ENCODE measurements around the gene CEMP1.
"Not testable (repeated sequence)": the region's sequence is repeated elsewhere in the genome, so short reads cannot be mapped to it uniquely, and the experiment has no call there.

CEMP1 gene, protein sequence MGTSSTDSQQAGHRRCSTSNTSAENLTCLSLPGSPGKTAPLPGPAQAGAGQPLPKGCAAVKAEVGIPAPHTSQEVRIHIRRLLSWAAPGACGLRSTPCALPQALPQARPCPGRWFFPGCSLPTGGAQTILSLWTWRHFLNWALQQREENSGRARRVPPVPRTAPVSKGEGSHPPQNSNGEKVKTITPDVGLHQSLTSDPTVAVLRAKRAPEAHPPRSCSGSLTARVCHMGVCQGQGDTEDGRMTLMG

DNA sequence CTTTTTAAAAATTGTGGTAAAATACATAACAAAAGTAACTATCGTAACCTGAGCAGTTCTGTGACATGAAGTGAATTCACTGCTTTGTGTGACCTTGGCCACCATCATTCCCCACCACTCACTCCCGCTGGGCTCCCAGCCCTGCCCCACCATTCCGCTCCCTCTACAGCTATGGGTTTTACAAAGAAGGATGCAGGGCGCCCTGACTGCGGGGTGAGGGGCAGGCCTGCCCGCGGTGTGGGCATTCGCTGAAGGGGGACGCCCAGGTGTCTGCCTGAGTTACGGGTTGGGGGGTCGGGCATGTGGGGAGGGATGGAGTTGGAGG is at the start of gene CEMP1:
TSS of gene CEMP1 (minus strand) at position 38 of the 325 bp plus-strand sequence. CDS start 335 bp downstream, outside the sequence.
- DNase-seq (ENCODE audit: low read depth, low spot score) = no peak

DNA sequence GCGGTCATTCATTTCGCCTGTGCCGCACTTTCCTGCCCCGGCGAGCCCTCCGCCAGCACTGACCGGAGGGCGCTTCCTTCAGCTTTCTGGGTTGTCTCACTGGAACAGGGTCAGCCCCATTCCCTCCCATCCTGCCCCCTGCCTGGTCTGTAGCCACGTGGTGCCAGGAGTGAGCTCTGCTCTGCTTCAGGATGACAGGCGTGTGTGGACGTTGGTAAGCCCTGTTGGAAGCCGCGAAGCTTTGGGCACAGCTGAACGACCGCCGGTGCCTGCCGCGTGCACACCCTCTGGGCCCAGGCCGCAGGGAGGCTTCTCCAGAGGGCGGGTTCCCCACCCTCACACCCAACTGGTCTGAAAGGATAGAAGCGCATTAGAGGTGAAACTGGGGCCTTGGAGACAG is 49.6 kb upstream of the CEMP1 start:
- DNase-seq (ENCODE audit: low read depth, low spot score) = not testable (repeated sequence)

DNA sequence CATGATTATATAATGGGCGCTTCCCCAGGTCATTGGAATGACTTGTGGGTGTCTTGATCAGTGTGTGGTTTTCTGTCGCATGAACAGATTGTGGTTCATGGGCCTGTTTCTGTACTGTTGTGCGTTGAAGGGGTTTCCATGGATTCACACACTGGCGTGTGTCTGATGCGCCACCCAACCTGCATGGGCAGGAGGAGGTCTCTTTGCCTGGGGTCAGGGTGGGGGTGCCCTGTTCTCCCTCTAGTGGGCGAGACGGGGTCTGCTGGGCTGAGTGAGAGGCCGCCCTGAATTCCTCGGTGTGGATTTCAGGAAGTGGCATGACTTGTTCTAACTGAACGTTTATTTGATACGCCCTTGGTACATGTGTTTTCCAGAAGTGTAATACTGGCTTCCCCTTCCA is 48.9 kb upstream of the CEMP1 start:
- DNase-seq (ENCODE audit: low read depth, low spot score) = peak; percentile 18

DNA sequence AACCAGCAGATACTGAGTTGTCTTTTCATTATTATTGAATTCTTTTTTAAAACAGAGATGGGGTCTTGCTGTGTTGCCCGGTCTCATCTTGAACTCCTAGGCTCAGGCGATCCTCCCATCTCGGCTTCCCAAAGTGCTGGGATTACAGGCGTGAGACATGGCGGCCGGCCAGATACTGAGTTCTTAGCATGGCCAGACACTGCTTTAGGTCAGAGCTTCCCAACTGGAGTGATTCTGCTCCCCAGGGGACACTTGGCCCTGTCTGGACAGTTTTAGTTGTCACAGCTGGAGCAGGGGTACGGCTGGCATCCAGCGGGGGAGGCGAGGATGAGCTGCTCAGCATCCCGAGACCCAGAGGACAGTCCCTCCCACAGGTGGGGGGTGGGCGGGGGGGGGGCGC is 47.7 kb upstream of the CEMP1 start:
- DNase-seq (ENCODE audit: low read depth, low spot score) = not testable (repeated sequence)

DNA sequence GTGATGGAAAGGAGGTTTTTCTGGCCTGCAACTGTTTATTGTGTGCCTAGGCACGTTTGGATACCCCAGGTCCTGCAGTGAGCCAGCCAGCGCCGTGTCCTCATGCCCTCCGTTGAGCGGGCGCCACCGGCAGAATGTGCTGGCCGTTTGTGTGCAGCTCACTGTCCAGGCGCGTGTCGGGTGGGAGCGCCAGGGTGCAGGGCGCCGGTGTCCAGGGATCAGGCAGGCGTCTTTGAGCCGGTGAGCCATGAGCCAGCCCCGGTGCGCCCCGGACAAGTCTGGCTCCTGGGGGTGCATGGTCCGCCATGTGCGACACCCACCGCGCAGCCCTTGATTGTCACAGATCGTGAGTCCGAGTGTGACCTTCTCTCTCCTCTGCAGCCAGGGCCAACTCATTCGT is 45.8 kb upstream of the CEMP1 start:
- DNase-seq (ENCODE audit: low read depth, low spot score) = not testable (repeated sequence)

DNA sequence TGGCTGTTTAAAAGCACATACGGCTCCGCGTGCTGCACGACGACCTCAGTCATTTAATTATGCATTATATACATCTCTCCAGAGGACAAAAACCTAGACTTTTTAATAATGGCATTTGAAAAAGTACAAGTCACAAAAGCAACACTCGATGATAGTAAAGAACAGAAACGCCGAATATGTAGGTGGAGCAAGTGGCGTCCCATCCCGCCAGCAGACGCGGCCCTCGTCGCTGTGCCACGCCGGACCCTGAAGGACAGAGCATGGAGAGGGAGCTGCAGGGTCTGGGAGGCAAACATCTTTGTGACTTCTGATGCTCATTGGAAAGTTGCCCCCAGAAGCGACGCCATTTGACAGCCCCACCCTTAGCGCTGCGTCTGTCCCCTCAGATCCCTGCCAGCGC is 44.6 kb upstream of the CEMP1 start:
- not testable (repeated sequence) for DNase-seq (ENCODE audit: low read depth, low spot score)

DNA sequence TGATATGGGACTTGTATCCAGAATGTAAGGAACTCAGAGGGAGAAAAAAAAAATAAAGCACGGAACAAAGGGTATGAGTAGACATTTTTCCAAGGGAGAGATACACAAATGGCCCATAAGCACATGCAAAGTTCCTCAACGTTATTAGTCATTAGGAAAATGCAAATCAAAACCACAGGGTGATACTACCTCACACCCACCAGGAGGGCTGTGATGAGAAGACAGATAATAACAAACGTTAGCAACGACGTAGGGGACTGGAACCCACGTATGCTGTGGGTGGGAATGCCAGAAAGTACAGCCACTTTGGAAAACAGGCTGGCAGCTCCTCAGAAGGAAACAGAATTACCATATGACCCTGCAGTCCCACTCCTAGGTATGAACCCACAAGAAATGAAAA is 41.5 kb upstream of the CEMP1 start:
- DNase-seq (ENCODE audit: low read depth, low spot score) = not testable (repeated sequence)

DNA sequence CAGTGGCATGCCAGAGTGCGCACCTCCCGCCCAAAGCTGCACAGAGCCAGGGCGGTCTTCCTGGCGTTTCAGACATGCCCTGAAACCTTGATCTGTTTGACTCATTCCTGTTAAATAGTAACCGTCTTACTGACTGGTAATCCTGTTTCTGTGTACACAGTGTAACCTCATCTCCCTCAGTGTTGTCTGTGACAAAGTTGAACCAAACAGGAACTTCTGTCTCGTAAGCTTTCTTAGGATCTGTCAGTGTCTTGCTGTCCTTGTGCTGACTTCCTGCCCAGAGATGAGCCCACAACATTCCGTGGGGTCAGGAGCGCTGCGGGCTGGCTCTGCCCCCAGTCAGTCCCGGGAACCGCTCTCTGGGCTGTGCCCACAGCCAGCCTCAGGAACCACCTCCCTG is 37.4 kb upstream of the CEMP1 start:
- DNase-seq (ENCODE audit: low read depth, low spot score) = not testable (repeated sequence)

DNA sequence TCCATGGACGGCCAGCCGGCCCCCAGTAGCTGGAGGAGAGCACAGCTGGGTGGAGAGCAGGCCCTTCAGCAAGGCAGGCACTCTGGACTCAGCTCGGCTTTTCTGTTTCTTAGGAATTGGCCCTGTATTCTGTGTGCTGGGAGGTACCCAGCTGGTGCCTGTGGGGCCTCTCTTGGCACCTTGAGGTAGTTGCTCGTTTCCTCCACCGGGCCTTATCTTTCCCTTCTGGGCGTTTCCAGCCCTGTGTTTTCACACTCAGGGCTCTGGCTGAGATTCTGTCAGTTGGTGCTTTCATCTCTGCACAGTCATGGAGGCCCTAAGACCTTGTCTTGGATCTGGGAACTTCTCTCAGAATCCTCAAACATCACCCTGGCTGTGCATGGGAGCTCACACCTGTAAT is 36.3 kb upstream of the CEMP1 start:
- DNase-seq (ENCODE audit: low read depth, low spot score) = not testable (repeated sequence)

DNA sequence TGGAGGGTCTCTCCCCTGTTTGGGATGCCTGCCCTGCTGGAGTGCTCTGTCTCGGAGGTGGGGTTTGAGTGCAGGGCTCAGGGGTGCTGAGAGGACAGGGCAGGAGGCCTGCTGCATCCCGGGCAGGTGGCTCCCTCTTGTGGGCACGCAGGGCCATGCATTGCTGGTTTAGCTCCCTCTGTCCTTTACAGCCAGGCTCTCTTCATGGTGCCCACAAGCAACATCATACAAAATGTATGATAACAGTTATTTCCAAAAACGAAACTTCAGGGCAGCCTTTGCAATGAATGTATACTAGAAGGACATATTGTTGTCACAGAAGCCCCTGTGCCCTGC is 29.6 kb upstream of the CEMP1 start:
- not testable (repeated sequence) for DNase-seq (ENCODE audit: low read depth, low spot score)

DNA sequence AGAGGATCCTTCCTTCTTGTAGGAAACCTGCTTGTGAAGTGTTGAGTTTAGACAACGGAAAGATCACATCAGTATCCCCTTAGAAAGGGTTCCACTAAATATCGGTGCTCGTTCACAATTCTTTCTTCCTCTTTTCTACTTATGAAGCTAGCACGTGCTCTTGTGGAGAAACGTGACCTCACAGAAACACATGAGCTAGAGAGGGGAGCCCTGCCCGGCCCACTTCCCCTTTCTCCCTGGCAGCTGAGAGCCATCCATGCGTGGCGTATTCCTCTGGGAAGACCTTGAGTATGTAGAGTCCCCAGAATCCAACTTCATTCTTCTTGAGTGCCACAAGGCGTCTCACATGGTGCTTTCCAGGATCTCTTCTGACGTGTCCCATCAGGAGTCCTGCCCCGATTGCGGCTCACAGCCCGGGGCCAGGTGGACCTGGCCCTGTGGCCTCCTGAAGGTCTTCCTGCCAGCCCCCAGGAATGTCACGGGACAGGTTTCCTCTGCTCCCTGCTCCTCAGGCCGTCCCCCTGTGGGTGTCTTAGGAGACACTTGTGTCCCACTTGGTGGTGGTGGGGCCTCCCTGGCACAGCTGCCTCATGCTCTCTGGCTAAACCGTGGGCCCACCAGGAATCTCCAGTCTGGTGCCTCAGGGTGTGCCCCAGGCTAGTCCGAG is 29.1 kb upstream of the CEMP1 start:
- DNase-seq (ENCODE audit: low read depth, low spot score) = not testable (repeated sequence)

DNA sequence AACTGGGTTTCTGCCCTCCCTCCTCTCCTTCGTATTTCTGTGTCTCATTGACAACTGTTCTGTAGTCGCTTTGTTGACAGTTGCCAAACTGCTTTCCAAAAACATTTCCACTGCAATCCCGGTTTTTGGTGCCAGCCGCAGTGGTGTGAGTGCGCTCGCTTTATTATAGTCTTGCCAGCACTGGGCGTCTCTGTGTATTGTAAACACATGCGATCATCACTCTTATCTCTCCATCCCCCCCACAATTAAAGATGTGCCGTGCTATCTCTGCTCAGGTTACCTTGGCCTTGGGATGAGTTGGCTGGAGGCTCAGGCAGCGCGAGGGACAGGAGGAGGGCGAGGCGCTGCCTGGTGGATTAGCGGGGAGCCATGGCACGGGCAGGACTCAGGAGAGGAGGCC is 25.9 kb upstream of the CEMP1 start:
- DNase-seq (ENCODE audit: low read depth, low spot score) = not testable (repeated sequence)

DNA sequence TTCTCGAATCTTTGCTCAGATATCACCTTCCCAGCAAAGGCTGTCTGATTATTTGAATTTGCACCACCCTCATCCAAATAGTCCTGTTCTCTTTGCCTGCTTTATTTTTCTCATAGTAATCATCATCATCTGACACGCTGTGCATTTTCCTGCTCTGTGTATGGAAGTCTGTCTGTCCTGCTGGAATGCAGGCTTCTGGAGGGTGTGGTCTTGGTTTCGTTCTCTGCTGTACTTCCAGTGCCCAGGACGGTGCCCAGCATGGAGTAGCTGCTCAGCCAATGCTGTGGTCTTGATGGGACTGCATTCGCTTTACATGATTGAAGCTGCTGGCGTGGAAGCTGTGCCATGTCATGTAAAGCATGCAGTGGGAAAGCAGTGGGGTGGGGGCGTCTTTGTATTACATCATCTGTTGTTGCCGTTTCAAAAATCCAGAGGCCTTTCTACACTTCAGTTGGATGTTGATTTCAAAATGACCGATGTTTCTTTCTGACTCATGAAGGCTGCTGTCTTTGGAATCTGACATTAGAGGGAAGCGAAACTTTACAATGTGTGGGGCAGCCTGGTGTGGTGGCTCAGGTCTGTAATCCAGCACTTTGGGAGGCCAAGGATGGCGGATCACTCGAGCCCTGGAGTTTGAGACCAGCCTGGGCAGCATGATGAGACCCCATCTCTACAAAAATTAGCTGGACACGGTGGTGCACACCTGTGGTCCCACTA is 23.7 kb upstream of the CEMP1 start:
- not testable (repeated sequence) for DNase-seq (ENCODE audit: low read depth, low spot score)

DNA sequence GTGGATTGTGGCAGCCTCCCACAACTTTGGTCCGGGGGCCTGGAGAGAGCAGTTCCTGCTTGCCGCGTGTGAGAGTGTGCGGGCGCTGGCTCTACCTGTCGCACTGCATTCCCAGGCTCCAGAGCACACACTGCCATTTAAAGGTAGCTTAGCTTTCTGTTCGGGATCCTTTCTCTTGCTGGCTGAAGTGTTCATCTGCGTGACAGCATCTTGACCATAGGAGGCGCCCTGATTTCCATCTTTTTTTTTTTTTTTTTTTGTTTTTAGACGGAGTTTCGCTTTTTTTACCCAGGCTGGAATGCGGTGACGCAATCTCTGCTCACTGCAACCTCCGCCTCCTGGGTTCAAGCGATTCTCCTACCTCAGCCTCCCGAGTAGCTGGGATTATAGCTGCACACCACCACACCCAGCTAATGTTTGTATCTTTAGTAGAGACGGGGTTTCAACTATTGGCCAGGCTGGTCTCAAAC is 20.2 kb upstream of the CEMP1 start:
- peak; percentile 84 for DNase-seq (ENCODE audit: low read depth, low spot score)

DNA sequence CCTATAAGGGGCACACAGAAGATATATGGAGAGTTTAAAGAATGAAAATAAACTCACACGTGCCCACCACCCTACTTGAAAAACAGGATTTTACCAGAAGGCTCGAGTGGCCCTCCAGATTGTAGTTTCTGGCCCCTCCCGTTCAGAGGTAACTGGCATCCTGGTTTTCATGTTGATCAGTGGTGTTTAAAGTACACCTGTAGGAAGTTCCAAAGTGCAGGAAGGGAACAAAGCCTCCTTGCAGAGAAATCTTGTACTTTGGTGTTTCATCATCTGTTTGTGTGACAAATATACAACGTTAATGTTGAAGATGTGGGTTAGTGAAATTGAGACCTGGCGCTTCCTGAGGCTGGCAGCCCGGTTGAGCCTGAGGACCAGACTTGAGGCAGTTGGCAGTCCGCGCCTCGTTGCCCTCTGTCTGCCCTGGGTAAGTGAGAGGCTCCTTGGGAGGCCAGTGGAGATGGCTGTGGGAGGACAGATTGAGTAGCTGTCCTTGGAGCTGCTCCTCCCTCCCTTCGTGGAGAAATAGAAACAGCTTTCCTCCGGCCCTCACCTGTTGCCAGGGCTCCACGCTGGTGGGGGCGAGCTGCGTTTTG is 19.2 kb upstream of the CEMP1 start:
- not testable (repeated sequence) for DNase-seq (ENCODE audit: low read depth, low spot score)

DNA sequence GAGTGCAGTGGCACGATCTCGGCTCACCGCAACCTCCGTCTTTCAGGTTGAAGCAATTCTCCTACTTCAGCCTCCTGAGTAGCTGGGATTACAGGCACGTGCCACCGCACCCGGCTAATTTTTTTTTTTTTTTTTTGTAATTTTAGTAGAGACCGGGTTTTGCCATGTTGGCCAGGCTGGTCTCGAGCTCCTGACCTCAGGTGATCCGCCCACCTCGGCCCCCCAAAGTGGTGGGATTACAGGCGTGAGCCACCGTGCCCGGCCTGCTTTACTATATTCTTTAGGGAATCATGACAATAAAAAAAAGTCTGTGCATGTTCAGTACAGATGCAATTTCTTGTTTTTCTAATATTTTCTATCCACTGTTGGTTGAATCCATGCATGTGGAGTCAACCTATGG is 12.6 kb upstream of the CEMP1 start:
- DNase-seq (ENCODE audit: low read depth, low spot score) = not testable (repeated sequence)

DNA sequence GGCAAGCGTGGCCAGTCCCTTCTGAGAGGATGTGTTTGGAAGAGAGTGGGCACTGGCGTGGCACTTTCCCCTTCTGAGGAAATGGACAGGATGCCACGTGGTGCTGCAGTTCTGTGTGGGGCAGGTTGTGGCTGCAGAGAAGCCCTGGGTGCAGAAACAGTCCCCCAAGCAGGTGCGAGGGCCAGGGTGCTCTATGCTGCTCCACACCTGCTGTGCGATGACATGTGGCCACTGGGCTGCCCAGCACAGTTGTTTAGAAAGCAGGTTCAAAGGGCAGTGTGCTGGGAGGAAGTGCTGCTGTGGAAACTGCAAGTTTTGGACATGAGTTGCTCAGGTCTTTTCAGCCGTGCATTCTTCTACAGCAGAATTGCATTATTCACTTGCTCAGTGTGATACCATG is 10.2 kb upstream of the CEMP1 start:
- not testable (repeated sequence) for DNase-seq (ENCODE audit: low read depth, low spot score)

DNA sequence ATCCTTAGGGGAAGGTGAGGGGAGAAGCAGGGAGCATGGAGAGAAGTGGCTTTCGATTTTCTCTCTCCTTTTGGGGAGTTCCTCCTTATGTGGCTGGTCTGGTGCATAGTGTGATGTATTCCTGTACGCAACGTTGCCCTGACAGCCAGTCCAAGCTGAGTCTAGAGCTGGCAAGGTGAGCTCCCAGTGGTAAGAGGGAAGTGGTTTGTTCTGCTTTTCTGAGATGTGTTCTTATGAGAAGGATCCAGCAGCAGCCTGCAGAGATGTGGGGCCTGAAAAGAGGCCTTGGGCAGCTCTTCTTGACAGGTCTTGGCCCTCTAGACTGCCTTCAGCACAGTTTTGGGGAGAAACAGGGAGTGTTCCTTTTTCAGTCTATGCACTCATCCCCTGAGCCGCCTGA is 9.7 kb upstream of the CEMP1 start:
- DNase-seq (ENCODE audit: low read depth, low spot score) = not testable (repeated sequence)

DNA sequence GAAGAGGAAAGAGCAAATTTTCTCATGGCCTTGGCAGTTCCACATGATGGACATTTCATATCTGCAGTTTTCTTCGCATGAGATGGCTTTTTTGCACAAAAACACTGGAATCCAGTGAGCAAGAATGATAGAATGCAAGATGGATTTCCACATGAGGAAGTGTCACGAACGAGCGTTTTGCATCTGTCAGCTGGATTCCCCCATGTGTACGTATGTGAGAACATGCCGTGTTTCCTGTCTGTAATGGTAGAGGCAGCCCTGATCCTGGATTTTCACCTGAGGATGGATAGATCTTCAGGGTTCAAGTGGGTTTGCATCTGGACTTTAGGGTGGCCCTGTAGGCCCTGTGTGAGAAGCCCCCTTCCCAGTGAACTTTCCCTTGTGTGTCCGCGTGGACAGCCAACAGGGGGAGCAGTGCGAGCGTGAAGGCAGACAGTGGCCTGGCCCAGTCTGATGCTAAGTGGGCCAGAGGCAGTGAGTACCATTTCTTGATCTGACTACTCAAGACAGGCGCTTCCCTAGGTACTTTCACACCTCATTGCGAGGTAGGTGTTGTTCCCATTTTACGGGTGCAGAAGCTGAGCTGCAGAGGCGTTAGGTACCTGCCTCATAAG is 8.7 kb upstream of the CEMP1 start:
- peak; percentile 29 for DNase-seq (ENCODE audit: low read depth, low spot score)

DNA sequence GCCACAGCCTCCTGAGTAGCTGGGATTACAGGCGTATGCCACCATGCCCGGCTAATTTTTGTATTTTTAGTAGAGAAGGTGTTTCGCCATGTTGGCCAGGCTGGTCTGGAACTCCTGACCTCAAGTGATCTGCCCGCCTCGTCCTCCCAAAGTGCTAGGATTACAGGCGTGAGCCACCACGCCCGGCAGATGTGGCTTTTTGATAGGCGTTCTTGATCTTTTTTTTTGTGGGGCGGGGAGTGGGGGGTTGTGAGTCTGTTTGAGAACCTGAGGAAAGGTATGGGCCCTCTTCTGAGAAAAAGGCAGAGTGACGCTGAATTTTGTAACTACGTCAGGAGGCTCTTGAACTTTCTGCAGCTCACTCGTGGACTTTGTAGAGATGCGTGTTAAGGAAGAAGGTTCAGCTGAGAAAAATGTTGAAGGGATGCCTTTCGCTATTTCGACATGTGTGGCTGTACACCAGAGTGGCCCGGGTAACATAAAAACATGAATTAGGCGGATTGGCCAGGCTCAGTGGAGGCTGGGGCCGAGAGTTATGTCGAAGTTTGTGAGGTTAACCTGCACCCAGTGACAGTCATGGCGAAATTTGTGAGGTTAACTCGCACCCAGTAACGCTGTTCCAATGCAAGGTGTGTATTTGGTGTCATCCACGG is 8.1 kb upstream of the CEMP1 start:
- not testable (repeated sequence) for DNase-seq (ENCODE audit: low read depth, low spot score)
